CD4-positive, alpha-beta T cell treated with Interleukin-12 subunit alpha and Interleukin-12 subunit beta, for 1 hour (primary cell): ENCODE data around the gene BPIFB2.

ENCODE experiments used
- DNase-seq: peaks from one replicate; pipeline ENCODE4 v3.0.0-alpha.2; 2020

BPIFB2 gene

GRCh38 chr20:32986331-32986966, 21.1 kb upstream of the BPIFB2 start:
- no peak for DNase-seq

GRCh38 chr20:32987044-32987825, 20.3 kb upstream of the BPIFB2 start:
- DNase-seq, result no peak

DNA sequence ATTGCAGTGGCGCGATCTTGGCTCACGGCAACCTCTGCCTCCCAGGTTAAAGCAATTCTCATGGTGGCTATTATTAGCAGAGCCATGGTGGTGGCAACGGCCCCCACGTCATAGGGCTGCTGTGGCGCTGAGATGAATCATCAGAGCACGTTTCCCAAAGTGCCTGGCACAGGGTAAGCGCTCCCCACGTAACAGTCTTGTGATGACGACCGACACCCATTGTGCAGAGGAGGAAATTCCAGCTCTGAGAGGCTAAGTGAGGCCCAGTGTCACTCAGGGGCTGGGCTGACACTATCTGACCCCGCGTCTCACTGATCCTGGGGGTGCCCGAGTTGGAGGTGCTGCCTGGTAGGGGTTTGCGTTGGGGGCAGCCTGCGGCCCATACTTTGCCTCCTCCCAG, 19.5 kb upstream of the BPIFB2 start:
- DNase-seq, result no peak

DNA sequence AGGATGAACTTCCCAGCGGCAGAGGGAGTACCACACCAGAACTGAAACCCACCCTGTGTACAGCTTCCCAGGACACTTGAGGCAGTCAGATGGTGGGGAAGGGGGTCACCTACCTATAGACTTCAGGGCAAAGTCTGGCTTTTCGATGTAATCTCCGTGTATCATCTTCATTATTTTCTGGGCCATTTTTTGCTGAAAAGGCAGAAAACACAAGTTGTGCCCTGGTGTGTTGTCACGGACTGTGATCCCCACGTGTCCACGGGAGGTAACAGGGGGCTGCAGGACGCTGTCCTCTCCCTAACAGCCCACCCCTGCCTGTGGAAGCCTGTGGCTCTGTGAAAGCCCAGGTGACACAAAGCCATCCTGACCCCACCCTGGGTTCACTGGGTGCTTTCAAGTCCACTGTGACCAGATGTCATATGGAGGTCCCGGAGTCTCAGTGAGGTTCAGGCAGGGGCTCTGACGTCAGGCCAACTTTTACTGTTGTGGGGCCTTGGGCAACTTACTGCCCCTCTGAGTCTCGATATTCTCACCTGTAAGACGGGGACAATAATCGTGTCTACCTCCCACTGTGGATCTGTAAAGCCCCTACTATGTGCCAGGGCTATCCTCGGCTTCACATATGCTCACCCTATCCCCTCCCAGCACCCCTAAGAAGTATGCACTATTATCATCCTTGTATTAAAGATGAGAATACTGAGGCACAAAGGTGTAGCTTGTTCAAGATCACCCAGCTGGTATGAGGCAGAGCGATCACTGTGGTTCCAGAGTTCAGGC, 17.8 kb upstream of the BPIFB2 start:
- DNase-seq, result no peak

GRCh38 chr20:32990426-32990825, 17.1 kb upstream of the BPIFB2 start:
- DNase-seq, result no peak

- no peak for DNase-seq
These were observed 16.1 kb upstream of the BPIFB2 start for GRCh38 chr20:32991383-32991782.

DNA sequence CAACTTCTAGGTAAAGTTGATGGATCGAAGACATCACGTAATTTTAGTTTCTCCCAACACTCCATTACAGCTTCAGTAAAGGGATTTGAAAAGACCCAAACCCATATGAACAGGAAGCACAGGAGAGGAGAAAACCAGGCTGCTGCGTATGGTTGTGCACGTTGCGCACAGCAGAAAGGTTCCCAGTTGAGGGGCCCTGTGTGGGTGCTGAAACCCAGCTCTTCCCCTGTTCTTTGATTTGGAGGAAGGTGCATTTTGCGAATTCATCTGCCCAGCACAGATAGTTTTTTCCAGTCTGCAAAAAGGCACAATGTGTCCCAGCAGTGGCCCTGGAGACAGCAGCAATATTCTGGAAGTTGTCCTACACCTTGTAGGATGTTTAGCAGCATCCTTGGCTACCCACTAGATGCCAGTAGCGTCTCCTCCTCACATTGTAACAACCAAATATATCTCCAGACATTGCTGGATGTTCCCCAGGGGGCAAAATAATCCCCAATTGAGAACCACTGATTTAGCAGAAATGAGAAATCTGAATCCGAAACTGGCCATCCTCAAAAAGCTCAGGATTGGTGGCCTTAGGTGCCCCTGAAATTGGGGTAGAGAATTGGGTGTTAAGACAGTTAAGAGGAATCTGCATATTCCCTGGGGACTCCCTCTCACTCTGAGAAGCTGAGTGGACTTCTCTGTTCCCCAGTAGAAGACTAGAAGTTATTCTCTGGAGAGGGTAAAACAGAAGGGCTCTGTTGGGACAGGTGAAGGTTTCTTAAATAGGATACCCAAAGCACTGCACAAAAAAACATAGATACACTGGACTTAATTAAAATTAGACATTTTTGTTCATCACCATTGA, 15.5 kb upstream of the BPIFB2 start:
- no peak for DNase-seq

- DNase-seq, result no peak
These were observed 13.9 kb upstream of the BPIFB2 start for GRCh38 chr20:32993496-32994050.

GRCh38 chr20:32995802-32996201, 11.7 kb upstream of the BPIFB2 start:
- no peak for DNase-seq

- no peak for DNase-seq
These were observed 10.1 kb upstream of the BPIFB2 start for GRCh38 chr20:32997431-32997830.

DNA sequence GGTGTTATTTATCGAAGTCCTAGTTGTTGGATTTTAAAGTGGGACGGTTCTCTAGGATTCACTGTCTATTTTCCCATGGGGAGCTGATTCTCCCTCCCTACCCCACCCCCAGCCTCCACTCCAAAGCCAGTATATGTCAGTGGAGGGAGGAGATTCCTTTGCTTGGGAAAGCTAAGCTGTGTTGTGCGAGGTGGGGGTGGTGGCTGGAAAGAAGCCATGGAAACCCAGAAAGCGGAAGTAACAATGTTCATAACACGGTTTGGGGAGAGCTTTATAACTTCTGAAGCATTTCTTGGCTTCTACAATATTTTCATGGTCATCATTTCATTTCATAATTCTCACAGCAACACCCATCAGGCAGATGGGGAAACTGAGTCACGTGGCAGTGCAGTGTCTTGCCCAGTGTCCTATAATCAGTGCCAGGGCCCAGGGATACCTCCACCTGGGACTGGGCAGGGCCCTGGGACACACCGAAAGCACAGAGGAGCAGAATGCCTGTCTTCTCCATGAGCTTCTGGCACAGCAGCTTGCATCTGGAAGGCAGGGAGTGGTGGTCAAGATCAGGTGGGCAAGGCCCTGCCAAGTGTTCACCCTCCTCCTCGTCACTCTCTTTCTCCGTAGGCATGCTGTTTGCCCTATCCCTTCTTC, 7.8 kb upstream of the BPIFB2 start:
- no peak for DNase-seq

DNA sequence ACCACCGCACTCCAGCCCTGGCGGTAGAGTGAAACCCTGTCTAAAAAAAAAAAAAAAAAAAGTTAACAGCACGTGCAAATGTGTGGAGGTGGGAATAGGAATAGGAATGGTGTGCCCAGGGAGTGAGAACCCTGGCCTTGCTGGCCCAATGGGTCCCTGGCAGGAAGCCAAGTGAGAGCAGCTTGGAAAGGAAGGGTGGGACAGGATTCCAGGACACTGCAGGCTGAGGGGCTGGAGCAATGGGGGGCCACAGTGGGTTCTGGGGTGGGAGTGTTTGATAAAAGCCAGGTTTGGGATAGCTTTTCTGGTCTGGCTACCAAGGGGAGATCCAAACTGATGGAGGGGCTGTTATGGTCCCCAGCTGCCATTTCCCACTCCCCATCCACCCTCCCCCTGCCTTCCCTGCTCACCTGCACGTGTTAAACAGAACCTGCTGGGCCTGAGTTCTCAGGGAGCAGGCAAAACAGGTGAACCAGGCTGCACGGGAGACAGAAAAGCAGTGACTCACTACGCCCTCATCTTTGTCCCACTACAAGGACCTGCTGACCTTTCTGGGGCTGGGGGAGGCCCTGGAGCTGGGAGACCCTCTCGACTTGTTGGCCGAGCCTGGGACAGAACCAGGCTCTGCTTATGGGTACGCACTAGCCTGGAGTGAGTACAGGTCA, 6.6 kb upstream of the BPIFB2 start:
- DNase-seq, result no peak

DNA sequence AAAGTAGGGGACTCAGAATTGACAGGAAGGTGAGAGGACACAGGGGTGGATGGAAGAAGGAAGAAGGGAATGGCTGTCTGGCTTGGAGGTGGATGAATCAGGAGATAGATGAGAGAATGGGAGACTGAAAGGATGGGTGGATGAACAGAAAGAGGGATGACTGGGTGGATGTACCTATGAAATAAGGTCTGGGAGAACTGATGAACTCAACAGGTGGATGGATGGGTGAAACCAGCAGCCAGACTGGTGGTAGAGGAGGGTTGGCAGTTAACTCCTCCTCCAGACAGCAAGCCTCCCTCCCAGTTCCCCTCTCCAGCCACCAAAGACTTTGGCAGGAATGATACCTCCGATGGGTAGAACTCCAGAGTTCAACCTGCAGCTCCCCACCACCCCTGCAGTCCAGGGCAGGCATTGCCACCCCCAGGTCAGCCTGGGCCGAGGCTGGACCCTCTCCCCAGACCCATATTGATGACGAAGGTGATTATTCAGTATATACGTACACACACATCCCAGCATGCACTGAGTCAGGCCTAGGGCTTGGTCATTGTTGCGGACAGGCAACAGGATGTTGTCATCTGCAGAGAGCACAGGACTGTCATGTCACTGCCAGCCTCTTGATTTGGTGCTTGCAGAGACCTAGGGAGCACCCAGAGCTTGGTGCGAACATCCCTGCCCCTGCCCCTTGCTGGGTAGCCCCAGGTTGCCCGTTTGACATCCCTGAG, 5.3 kb upstream of the BPIFB2 start:
- DNase-seq, result no peak

DNA sequence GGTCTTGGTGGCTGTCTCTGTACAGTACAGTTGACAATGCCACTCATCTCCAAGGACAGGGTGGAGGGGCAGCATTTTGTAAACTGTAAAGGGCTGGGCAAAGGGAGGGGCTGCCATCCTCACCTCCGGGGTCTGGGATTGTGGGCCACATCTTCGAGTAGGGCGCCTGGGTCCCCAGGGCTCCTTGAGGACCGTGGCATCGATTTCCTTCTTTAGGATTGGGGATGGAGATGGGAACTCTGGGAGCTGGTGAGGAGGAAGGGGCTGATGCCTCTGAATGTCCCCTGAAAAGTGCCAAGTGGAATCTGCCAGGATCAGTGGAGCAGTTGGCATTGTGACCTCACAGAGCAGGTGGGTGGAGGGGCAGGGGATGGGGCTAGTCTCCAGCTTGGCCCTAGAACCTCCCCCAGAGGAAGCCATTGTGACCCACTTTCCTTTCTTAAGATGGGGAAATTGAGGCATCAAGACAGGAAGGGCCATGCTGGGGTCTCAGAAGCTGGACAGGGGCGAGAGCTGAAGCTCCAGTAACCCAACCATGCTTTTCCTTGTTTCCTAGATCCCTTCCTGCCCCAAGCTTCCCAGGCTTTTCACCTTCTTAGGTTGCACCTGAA, 3.3 kb upstream of the BPIFB2 start, which contains the start of gene SUN5:
Gene SUN5 (minus strand): TSS at position 293 of the 611 bp plus-strand sequence. CDS start 93 bp downstream, at position 200.
- no peak for DNase-seq

DNA sequence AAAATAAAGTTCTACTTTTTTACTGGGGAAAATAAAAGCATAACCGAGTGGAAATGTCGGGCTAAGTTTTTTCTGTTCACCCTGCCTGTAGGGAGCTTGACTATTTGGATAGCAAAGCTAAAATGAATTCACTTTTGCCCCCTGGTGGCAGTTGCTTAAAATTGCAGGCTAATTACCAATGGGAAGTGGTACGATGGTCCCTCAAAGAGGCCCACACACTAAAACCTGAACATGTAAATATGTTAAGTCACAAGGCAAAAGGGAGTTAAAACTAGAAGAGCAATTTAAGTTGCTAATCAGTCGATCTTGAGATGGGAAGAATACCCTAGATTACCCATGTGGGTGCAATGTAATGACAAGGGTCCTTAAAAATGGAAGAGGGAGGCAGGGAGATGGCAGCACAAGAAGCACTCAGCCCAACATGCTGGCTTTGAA, 2.4 kb upstream of the BPIFB2 start:
- peak; percentile 49 for DNase-seq

DNA sequence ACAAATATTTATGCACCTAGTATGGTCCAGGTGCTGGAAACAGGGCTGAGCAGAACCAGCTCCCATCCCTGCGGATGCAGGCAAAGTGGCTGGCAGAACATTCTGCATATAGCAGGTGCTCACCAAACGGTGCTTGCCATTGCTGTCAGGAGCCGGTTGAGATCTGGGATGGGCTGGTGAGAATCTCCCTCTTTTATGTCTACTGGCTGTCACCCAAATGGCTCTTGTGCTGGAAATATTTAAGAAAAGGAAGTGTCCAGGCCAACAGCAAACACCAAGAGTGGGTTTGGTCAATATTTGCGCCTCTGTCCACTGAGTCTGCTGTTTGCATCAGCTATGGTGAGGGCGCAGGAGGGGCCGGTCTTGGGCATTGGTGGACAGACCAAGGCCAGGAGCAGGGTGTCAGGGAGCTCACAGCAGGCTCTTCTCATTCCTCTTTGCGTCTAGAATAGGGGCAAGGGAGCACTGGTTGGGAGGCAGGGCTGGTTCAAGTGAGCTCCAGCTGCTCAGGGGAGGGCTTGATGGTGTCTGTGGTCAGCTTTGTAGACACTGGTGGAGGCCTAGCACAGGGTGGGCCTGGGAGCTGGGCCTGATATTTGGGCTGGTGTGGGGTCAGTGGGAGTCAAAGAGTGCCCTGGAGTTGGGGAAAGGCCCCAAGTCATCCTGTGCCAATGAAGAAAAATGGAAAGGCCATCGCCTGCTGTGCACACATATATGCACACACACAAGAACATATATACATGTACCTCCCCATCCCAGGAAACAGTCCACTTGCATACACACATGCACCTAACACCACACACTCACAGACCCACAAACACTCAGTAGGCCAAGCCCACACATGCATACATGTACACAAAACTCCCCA, 1.4 kb upstream of the BPIFB2 start:
- no peak for DNase-seq

DNA sequence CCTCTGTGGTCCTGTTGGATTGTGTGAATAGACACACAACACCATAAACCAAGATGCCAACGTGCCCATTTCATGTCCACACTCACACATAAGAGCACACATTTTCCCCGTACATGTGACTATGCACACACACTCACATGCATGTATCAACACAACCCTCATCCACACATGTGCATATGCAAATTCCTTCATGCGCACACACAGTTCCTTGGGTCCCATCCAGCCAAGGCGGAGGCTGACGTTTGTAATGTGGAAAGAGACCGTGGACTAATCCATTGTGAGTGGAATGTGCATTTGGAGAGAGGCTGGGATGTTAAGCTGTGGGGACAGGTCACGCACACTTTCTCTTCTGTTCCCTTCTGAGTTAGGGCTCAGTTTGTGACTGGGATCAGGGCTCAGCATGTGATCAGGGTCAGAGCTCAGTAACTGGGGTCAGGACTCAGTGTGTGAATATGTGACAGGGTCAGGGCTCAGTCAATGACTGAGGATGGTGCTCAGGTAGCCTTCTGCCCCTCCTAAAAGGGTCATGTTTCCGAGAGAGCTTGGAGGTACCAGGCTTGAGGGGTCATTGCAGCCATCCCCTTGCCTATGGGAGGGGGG, 628 bp upstream of the BPIFB2 start:
- DNase-seq, result no peak

- no peak for DNase-seq
These were observed 1.1 kb downstream of the BPIFB2 start for GRCh38 chr20:33008336-33009213.
